22Rv1 (cell line): ENCODE results near the gene HTT.

ENCODE experiments used
- ZFX ChIP-seq: fragments of 450-650 bp; IDR thresholded peaks from 2 replicates; pipeline ENCODE4 v1.6.1; 2017; ENCODE audit warnings: antibody characterized with exemption, borderline replicate concordance
- TF ChIP-seq, protein P1 (sequence below): fragments of 450-650 bp; IDR thresholded peaks from 2 replicates; pipeline ENCODE4 v1.5.1; 2017; ENCODE audit warnings: mild to moderate bottlenecking

- TF ChIP-seq, protein P1, sequence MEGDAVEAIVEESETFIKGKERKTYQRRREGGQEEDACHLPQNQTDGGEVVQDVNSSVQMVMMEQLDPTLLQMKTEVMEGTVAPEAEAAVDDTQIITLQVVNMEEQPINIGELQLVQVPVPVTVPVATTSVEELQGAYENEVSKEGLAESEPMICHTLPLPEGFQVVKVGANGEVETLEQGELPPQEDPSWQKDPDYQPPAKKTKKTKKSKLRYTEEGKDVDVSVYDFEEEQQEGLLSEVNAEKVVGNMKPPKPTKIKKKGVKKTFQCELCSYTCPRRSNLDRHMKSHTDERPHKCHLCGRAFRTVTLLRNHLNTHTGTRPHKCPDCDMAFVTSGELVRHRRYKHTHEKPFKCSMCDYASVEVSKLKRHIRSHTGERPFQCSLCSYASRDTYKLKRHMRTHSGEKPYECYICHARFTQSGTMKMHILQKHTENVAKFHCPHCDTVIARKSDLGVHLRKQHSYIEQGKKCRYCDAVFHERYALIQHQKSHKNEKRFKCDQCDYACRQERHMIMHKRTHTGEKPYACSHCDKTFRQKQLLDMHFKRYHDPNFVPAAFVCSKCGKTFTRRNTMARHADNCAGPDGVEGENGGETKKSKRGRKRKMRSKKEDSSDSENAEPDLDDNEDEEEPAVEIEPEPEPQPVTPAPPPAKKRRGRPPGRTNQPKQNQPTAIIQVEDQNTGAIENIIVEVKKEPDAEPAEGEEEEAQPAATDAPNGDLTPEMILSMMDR = no peak
- TF ChIP-seq ZFX = no peak
Observed at GRCh38 chr4:3283916-3284315, 209.4 kb downstream of the HTT start.
